ENCODE measurements around the gene PSAP. TPM values are rescaled to one million over a fixed set of nuclear protein-coding genes. Genes with fewer than 3 reads are reported as not detected.

PSAP gene
- total and polyA plus RNA-seq, 2 experiments from 2014 or later, result 686 to 987 TPM

GRCh38 chr10:71845410-71846405 lies 5.3 kb downstream of the PSAP start:
- no peaks in the 10 kb centered on the region for H3K27me3 ChIP-seq
- H3K79me2 ChIP-seq, result peaks cover 100% of the 10 kb centered on the region
- WGBS (ENCODE audit: low lambda C conversion rate, missing lambda C conversion rate), result 90% methylated on average over 11 of the region's 11 CpGs
- no peak for DNase-seq (ENCODE audit: low spot score)
- peak overlapping the region; percentile 10 for H3K27ac ChIP-seq
- H2AFZ ChIP-seq, result no peak overlapping the region
- H3K9me2 ChIP-seq (replicated peaks; ENCODE audit: insufficient read depth), result no peaks in the 10 kb centered on the region
- H3K4me3 ChIP-seq, result no peak overlapping the region
- no peaks in the 10 kb centered on the region for H3K36me3 ChIP-seq (replicated peaks; ENCODE audit: insufficient read depth, low read depth)
- H3K9me3 ChIP-seq (ENCODE audit: low read depth), result no peaks in the 10 kb centered on the region
- peaks cover 99% of the 10 kb centered on the region for H4K20me1 ChIP-seq (ENCODE audit: insufficient read depth, poor library complexity, severe bottlenecking)
- peak overlapping the region; percentile 22 for H3K4me2 ChIP-seq
- H3K4me1 ChIP-seq (ENCODE audit: insufficient read depth), result peaks cover 11% of the 10 kb centered on the region
- TF ChIP-seq EZH2 (IDR thresholded peaks at IDR 0.05; ENCODE audit: borderline replicate concordance), result no peak

- peaks cover 98% of the 10 kb centered on the region for H3K79me2 ChIP-seq
- H3K4me1 ChIP-seq (ENCODE audit: insufficient read depth), result peaks cover 19% of the 10 kb centered on the region
- H4K20me1 ChIP-seq (ENCODE audit: insufficient read depth, poor library complexity, severe bottlenecking), result peaks cover 100% of the 10 kb centered on the region
- 97% methylated on average over 2 of the region's 2 CpGs for WGBS (ENCODE audit: low lambda C conversion rate, missing lambda C conversion rate)
- no peaks in the 10 kb centered on the region for H3K9me2 ChIP-seq (replicated peaks; ENCODE audit: insufficient read depth)
- no peak overlapping the region for H3K4me3 ChIP-seq
- no peak overlapping the region for H3K4me2 ChIP-seq
- no peak overlapping the region for H3K27ac ChIP-seq
- no peaks in the 10 kb centered on the region for H3K36me3 ChIP-seq (replicated peaks; ENCODE audit: insufficient read depth, low read depth)
- no peak overlapping the region for H2AFZ ChIP-seq
- no peaks in the 10 kb centered on the region for H3K27me3 ChIP-seq
- no peak for DNase-seq (ENCODE audit: low spot score)
- no peak for TF ChIP-seq CTCF (IDR thresholded peaks at IDR 0.05; ENCODE audit: poor library complexity)
- H3K9me3 ChIP-seq (ENCODE audit: low read depth), result no peaks in the 10 kb centered on the region
Measured at GRCh38 chr10:71844695-71845094, 6.4 kb downstream of the PSAP start.

GRCh38 chr10:71844084-71844483 lies 7.0 kb downstream of the PSAP start:
- Histone ChIP-seq H4K20me1 (ENCODE audit: insufficient read depth, poor library complexity, severe bottlenecking) (peaks cover 100% of the 10 kb centered on the region), H3K4me3 (no peak overlapping the region), H3K36me3 (replicated peaks; ENCODE audit: insufficient read depth, low read depth) (no peaks in the 10 kb centered on the region), H3K27me3 (no peaks in the 10 kb centered on the region), H3K9me3 (ENCODE audit: low read depth) (no peaks in the 10 kb centered on the region), H2AFZ (no peak overlapping the region), H3K4me1 (ENCODE audit: insufficient read depth) (peaks cover 16% of the 10 kb centered on the region), H3K4me2 (no peak overlapping the region), H3K9me2 (replicated peaks; ENCODE audit: insufficient read depth) (no peaks in the 10 kb centered on the region), H3K27ac (no peak overlapping the region), H3K79me2 (peaks cover 98% of the 10 kb centered on the region)
- DNase-seq (ENCODE audit: low spot score), result no peak
- no peak for TF ChIP-seq CTCF (IDR thresholded peaks at IDR 0.05; ENCODE audit: poor library complexity)
- WGBS (ENCODE audit: low lambda C conversion rate, missing lambda C conversion rate), result 91% methylated on average over 2 of the region's 2 CpGs

- H3K4me2 ChIP-seq, result no peak overlapping the region
- no peak overlapping the region for H3K27ac ChIP-seq
- H4K20me1 ChIP-seq (ENCODE audit: insufficient read depth, poor library complexity, severe bottlenecking), result peaks cover 100% of the 10 kb centered on the region
- H3K4me3 ChIP-seq, result no peak overlapping the region
- TF ChIP-seq EZH2 (IDR thresholded peaks at IDR 0.05; ENCODE audit: borderline replicate concordance) (no peak), CTCF (IDR thresholded peaks at IDR 0.05; ENCODE audit: poor library complexity) (no peak), EZH2phosphoT487 (IDR thresholded peaks at IDR 0.05; ENCODE audit: low read depth, severe bottlenecking, unreplicated experiment) (no peak)
- 92% methylated on average over 14 of the region's 14 CpGs for WGBS (ENCODE audit: low lambda C conversion rate, missing lambda C conversion rate)
- peaks cover 23% of the 10 kb centered on the region for H3K4me1 ChIP-seq (ENCODE audit: insufficient read depth)
- peaks cover 98% of the 10 kb centered on the region for H3K79me2 ChIP-seq
- H3K27me3 ChIP-seq, result no peaks in the 10 kb centered on the region
- no peaks in the 10 kb centered on the region for H3K9me3 ChIP-seq (ENCODE audit: low read depth)
- H3K36me3 ChIP-seq (replicated peaks; ENCODE audit: insufficient read depth, low read depth), result no peaks in the 10 kb centered on the region
- no peak overlapping the region for H2AFZ ChIP-seq
- no peaks in the 10 kb centered on the region for H3K9me2 ChIP-seq (replicated peaks; ENCODE audit: insufficient read depth)
- no peak for DNase-seq (ENCODE audit: low spot score)
Measured at GRCh38 chr10:71842856-71843686, 8.0 kb downstream of the PSAP start.

Measured in hepatocyte (in vitro differentiated cells).